Activated CD8-positive, alpha-beta memory T cell treated with anti-CD3 and anti-CD28 coated beads for 24 hours (primary cell): ENCODE results near the gene S100A6.
"Not testable (repeated sequence)": the region's sequence is repeated elsewhere in the genome, so short reads cannot be mapped to it uniquely, and the experiment has no call there.

Experiments used
- DNase-seq: peaks from one replicate; pipeline ENCODE4 v3.0.0-alpha.2; 2020

The S100A6 gene

DNA sequence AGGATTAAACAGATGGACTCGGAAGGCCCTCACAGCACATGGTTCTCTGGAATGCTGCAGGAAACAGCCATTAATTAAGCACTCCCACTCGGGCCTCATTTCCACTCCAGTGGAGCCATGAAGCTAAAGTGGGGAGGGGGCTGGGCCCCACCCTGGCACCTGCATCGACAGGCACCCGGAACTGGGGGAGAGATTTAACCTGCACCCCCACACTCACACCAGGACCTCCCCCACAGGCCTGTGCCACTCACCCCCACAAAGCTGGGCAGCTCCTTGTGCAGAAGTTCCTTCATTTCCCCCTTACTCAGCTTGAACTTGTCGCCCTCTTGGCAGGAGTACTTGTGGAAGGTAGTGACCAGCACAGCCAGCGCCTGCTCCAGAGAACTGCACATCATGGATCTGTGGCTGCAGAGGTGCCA is 27.7 kb upstream of the S100A6 start:
- DNase-seq: no peak

DNA sequence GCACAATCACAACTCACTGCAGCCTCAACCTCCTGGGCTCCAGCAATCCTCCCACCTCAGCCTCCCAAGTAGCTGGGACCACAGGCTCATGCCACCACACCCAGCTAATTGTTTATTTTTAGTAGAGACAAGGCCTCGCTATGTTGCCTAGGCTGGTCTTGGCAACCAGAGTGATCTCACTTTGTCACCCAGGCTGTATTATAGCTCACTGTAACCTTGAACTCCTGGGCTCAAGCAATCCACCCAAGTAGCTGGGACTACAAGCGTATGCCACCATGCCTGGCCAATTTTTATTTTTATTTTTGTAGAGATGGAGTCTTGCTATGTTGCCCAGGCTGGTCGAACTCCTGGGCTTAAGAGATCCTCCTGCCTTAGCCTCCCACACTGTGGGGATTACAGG is 26.2 kb upstream of the S100A6 start:
- DNase-seq: not testable (repeated sequence)

DNA sequence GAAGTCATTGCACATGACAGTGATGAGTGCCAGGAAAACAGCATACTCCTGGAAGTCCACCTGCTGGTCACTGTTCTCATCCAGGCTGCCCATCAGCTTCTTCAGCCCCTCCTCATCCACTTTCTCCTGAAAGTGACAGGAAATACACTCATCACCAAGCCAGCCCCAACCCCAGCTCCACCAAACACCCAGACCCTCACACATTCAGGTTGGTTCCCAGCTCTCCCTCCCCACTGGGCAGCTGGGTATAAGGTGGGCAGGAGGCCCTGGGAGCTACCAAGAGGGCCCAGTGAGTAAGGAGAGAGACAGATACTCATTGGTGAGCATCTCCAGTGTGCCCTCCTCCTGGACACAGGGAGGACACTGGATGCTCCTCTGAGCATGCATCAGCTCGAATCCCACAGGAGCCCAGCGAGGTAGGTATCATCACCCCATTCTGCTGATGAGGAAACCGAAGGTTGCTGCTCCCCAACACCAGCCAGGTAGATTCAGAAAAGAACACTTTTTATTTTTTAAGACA is 25.7 kb upstream of the S100A6 start:
- DNase-seq: no peak

DNA sequence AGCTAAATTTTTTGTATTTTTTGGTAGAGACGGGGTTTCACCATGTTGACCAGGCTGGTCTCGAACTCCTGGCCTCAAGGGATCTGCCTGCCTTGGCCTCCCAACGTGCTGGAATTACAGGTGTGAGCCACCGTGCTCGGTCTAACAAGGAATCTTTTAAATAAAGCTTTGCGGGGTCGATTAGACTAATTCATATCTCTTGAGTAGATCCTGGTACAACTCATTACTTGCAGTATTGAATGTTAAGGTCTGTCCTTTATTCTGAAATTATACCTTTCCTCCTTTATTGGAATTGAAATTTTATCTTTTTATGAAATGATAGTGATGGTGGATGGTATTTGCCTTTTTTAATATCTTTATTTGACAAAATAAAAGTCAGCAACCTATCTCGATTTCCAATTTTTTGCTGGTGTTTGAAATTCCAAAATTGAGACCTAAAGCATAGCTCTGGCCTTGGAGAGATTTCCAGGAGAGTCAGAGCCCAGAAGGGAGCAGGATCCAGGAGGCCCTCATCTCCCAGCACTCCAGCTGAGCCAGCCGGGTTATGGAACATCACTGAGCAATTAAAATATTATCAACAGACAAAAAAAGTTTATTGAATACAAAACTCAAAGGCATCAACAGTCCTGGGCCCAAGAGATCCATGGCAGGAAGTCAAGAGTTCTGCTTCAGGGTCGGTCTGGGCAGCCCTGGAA is 25.1 kb upstream of the S100A6 start:
- no peak for DNase-seq

DNA sequence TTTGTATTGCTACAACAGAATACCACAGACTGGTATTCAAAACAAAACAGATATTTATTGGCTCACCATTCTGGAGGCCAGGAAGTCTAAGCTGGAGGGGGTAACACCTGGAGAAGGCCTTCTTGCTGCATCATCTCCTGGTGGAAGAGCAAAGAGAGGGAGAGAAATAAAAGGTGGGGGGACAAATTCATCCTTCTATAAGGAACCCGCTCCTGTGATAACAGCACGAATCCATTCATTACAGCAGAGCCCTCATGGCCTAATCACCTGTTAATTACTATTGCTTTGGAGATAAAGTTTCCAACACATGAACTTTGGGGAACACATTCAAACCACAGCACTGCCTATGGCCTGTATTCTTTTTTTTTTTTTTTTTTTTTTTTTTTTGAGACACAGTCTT is 24.4 kb upstream of the S100A6 start:
- DNase-seq: no peak

DNA sequence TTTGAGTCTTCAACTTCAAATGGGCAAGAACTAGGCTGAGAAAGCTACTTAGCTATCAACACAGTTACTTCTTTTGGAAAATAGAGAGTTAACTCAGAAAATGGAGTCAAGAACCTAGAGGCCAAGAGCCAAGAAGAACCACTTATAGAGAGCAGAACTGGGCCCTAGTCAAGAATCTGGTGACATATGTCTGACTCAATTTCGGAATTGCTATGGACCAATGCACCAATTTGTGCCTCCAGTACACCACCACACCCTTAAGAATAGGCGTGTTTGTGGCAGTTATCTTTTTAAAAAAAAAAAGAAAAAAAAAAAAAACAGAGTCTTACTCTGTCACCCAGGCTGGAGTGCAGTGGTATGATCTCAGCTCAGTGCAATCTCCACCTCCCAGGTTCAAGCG is 22.1 kb upstream of the S100A6 start:
- DNase-seq: no peak

DNA sequence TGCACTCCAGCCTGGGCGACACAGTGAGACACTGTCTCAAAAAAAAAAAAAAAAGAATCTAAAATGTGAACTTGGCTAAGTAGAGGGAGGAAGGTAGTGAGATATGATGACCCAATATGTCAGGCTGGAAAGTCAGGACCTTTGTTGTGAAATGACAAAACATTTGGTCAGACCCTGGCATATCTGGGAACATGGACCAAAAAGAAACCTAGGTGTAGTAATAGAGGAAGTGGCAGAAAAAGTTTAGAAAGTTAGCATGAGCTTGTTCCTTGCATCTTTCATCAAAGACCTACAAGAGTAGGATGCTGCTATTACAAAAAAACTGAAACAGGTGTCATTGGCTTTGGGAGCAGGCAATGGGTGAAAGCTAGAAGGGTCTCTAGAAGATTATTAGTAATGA is 20.6 kb upstream of the S100A6 start:
- no peak for DNase-seq

DNA sequence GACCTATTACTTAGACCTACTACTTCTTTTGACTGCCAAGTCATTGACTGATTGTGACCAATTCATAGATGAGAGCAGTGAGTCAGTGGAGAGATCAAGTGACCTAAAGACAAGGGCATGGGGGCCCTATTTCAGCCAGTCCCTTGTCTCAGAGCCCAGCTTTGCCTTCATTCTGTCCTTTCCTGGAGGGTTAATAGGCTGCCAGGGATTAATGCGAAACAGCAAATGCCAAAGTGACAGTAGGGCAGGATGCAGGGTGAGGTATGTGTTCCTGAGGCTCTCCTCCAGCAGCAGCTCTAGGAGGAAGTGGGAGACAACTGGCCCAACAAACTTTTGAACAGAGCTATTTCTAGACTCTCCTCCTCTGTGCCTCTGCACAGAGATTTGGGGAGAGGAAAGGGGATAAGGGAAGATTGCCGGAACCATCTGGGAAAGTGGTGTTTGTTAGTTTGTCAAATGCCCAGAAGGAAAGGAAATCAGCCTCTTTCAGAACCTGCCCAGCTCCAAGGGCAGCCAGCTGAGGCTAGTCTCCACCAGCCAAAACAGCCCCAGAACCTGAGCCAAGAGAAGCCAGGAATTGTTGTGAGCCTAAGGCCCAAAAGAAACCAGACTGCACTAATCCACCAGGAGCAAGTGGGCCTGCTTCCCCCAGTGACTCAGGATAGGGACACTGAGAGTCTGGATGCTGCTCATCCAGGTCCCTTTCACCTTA is 18.2 kb upstream of the S100A6 start:
- no peak for DNase-seq

DNA sequence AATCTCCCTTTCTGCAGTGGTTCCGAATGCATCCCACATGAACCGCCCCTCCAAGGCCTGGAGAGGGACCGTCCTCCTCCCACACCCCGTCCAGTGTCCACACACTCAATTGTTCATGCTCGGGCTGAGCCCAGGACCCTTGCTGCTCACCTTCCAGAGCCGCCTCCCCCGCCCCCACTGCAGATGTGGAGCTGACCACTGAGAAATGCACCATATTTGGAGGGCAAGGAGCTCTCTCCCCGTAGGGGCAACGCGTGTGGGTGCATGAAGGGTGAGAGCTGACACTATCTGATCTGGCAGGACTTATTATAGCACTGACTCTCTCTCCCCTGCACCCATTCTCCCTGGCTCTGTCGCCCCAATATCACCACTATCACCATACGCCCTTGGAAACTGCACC is 17.3 kb upstream of the S100A6 start:
- DNase-seq: no peak

DNA sequence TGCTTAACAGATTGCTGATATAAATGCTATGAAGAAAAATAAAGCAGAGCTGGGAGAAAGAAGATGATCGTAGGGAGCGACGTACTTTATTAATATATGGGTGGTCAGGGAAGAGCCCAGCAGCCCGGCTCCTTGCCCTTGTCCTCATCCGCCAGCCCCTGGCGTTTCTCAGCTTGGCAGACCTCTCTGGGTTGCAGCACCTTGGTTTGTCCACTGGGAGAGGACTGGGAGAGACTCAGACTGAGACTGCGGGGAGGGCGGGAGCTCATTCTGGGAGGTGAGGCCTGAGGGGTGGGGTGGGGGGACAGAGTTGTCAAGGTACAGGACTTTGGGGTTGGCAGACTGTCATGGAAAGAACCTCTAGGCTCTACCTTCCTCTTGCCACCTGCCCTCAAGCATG is 16.5 kb upstream of the S100A6 start:
- no peak for DNase-seq

DNA sequence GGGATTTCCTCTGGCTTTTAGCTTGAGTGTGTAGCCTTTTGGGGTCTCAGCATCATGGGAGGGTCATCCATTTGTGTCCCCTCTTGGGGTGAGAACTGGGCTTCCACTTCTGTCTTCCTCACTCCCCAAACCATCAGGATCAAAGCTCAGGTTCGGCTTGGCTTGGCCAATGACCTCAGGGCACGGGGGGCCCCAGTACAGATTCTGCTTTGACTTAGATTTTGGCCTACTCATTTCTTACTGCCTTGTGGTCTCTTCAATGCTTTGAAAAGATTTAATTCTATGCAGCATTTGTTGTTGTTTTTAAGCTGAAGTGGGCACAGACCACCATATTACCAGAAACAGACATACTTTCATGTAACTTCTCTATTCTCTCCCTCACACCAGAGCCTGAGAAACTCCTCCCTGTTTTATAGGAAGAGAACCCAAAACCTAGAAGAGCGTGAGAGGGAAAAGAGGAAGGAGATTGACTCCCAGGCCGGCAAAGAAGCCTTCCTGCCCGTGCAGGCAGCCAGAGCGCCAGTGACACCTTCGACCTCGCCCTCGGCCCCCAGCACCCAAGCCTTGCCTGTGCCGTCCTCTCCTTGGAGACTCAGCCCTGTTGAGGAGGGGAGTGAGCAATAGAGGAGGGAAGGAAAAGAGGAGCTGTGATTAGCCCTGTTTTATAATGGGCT is 15.2 kb upstream of the S100A6 start:
- DNase-seq: no peak

DNA sequence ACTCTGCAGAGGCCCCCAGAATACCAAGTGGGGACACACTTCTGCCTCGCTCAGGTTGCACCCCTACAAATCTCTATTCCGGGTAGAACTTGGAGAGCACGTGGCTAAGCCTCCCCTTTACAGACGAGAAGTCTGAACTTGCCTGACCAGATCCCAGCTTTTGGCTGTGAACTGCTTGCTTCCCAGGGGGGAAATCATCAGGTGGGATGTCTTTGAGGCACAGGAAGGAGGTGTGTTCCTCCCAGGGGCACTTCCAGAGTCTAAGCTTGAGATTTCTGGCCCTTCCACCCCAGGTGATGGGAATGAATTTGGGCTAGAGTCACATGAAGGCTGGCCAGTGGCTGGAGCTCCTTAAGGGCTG is 14.6 kb upstream of the S100A6 start:
- no peak for DNase-seq

DNA sequence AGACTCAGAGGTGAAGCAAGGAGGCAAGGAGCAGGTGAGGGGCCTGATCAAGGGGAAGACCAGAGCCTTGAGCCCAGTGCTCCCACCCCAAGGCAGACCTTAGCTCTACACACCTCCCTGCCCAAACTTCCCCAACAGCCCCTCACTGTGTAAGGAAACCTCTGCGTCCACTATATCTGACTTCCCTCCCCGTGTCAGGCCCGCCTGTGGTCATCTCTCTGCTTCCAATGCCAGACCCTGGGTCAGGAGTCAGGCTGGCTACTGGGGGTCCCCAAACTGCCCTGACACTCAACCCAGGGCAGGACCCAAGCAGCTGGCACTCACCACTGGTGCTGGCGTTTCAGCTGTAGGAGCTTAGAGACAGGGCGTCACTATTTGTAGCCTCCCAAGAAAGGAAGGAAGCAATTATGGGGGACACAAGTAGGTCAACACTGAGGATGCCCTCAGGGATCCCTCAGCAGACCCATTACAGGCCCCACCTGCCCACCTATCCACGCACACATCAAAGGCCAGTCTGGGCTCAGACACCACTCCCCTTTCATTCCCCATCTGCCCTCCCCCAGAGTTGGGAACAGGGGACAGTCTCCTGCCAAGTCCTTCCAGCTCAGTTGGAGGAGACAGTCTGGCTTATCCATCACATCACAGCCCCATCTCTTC is 14.1 kb upstream of the S100A6 start:
- DNase-seq: no peak

DNA sequence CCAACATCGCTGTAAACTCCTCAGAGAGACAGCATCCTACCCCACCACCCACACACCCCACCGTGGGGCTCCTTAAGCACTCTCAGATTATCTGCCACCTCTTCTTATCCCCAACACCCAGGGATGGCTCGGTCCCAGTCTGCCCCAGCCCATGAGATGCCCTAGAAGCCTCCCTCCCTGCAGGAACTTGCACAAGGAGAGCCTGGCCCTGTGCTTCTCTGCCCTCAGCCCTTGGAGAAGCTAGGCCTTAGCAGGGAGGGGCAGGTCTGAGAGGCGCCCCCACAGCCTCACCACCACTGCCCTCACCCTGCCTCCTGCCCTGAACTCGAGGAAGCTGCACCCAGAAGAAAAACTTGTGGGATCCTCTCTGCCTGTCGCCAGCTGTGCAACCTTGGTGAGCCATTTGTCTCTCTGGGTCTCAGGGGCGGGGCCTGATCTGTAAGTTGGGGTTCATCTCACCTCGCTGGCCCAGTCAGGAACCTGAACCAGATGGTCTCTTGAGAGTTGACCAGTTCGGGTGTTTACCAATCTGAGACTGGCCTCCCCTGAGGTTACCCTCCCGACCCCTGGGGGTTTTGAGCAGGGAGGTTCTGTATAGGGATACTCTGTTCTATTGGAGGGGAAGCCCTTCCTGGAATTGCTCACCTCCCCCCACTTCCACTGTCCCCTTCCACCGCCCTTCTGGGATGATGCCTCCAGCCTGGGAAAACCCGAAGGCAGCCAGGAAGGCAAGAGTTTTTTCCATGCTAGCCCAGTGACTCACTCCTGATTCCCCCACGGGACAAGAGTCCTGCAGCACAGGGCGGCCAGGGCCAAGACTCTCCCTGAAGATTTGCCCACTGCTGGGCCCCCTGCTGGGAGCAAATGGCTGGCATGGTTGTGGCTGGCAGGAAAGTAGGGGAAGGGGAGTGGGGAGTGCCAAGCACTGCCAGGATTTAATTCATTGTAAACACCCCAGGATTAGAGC is 13.2 kb upstream of the S100A6 start, which contains the start of gene S100A3:
TSS of gene S100A3 (minus strand) at position 537 of the 967 bp plus-strand sequence. CDS start 773 bp downstream, outside the sequence.
- DNase-seq: no peak

DNA sequence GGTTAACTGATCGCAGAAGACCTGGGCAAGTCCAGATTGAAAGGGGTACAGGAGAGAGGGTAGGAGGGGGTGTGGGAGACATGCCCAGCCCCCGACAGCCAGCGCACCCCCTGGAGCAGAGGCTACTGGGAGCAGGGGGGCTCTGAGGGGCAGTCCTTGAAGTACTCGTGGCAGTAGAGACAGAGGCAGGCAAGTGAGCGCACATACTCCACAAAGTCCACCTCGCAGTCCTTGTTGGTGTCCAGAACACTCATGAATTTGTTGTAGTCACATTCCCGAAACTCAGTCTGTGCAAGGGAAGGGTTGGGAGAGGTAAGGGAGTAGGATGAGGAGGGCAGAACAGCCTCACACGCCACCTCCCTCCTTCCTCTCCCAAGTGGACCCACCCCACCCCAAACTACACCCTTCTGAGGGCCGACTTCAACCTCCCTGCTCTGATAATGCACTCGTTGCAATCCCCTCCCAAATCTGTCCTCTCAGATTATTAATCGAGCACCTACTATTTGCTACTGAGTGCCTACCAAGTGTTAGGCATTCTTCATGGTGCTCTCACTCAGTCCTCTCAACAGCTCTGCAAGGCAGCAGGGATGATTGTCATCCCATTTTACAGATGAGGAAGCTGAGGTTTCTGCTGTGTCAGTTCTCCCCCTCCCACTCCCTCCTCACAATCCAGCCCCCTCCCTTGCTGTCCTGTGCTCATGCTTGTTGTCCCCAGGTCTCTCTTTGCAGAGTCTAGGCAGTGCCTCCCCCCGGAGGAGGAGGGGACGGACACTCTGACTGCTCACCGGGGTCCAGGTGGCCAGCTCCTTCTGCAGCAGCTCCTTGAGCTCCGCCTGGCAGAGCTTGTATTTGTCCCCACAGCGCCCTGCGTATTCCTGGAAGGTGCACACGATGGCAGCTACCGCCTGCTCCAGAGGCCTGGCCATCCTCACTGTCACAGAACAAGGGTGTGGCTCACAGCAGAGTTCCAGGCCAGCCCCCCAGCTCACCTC is 12.1 kb upstream of the S100A6 start:
- DNase-seq: no peak

DNA sequence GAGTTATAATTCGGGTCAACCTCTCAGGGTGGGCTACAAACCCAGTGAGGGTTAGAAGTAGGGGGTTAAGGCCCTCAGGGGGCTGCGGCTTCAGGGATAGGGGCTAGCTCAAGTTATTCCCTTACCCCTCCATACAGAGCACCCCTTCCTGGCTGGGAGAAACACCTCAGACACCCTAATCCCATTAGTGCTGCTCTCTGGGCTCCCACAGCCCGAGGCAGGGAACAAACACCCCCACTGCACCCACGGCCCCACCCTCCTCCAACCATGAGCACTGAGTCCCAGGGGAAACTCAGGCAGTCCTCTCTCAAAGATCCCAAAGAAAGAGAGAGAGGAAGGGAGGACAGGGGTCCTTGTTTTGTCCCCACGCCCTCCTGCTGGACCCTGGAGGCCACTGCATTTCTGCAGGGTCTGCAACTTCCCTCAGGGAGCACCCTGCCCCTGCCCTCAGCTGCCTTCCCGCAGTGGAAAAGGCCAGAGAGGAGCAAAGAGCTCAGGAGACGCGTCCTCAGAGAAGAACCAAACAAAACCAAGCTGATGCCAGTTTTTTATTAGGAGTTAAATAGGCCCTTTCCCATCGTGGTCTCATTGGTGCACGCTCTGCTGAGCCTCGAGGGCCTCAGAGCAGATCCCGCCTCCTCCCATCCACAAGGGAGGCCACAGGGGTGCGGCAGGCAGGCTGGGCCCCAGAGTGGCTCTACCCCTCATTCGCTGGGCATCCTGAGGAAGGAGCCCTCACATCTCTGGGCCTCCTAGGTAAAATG is 11.2 kb upstream of the S100A6 start:
- DNase-seq: no peak

DNA sequence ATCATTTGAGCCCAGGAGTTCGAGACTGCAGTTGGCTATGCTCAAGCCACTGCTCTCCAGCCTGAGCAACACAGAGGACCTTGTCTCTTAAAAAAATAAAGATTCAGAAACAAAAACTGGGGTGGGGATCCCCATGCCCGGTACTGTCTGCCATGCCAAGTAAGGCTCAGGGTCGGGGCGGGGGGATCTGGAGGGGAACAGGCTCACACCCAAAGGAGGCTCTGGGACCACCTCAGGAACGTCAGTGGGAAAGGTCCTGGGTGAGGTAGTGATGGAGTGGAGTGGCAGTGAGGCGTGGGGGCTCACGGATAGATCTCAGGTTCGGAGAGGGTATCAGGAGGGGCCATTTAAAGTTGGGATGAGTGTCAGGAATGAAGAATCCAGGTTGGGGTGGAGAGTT is 10.6 kb upstream of the S100A6 start:
- DNase-seq: no peak

DNA sequence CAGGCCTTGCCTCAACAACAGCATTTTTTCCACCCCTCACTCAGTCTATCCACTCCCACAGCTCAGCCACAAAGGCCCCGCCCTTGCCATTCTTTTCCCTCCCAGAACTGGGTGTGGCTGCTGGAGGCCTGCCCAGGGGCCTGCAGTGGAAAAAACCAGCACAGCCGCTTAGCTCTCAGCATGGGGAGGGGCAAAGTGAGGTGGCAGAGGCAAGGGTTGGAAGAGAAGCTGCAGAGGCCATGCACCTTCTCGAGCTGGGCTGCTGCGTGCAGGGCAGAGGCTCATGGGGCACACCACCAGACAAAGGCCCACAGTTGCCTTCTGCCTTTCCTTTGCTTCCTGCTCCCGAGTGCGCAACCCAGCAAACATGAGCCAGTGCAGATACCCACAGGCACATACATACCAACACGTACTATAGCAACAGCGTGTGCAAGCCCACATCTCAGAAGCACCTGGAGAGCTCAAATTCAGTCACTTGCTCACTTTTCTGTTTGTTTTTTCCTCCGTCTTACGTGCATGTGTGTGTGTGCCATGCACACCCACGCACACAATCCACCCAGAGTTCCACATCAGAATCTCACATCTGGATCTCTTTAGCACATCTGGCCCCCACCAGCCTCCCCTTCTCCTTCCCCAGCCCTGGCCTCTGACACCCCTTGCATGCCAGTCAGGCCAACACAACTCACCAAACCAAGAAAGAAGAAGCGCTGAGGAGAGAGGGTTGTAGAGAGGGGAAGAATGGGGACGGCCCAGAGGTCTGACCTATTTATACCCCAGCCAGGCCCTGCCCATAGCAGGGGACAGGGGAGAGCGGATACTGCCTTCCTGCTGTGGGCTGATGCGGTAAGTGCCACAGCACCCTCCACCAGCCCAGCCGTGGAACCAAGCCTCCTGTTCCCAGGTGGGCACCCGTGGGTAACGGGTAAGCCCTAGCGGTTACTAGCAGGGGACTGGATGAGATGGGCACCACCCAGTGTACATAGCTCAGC is 9.6 kb upstream of the S100A6 start, which contains the start of gene S100A4:
TSS of gene S100A4 (minus strand) at position 740 of the 989 bp plus-strand sequence. CDS start 1,012 bp downstream, outside the sequence.
- peak; percentile 95 for DNase-seq
